CD14-positive monocyte (primary cell): Measurements from ENCODE around the gene TRIOBP. TPM values are rescaled to one million over a fixed set of nuclear protein-coding genes. Genes with fewer than 3 reads are reported as not detected.
A peak's percentile ranks its signal among the peaks of the same experiment; 100 is the strongest.

ENCODE experiments used
- DNase-seq, 3 donors: peaks; one replicate each; pipeline ENCODE4 v3.0.0-alpha.2; 2011 to 2022
- H2AFZ ChIP-seq: 2 replicates; pipeline ENCODE4 v1.6.0; 2012; ENCODE audit warnings: mild to moderate bottlenecking, low read depth, low read length, inconsistent platforms; ENCODE audit not compliant: insufficient read depth, poor library complexity, severe bottlenecking
- H3K27ac ChIP-seq, 2 donors: 1 replicate in 1 of 2; 2 replicates in 1 of 2; pipeline ENCODE4 v1.5.1; 2012 to 2013; ENCODE audit warnings: low read length in 2 of 2, control low read depth in 1 of 2, inconsistent platforms in 1 of 2, low read depth in 1 of 2, mild to moderate bottlenecking in 1 of 2
- H3K27me3 ChIP-seq, 2 donors: one replicate each; pipeline versions ENCODE4 v1.6.0 to v1.6.1; 2011 to 2013; ENCODE audit warnings: low read length in 2 of 2; ENCODE audit not compliant: control insufficient read depth in 2 of 2, insufficient read depth in 2 of 2
- H3K36me3 ChIP-seq, 2 donors: replicated peaks in 1 of 2; 1 replicate in 1 of 2; 2 replicates in 1 of 2; pipeline versions ENCODE4 v1.5.1 to v1.6.1; 2012 to 2013; ENCODE audit warnings: low read length in 2 of 2, control low read depth in 1 of 2, inconsistent platforms in 1 of 2, mild to moderate bottlenecking in 1 of 2; ENCODE audit not compliant: insufficient read depth in 2 of 2, control insufficient read depth in 1 of 2
- H3K4me1 ChIP-seq, 2 donors: 1 replicate in 1 of 2; 2 replicates in 1 of 2; pipeline versions ENCODE4 v1.5.1 to v1.6.1; 2012 to 2013; ENCODE audit warnings: low read length in 2 of 2, control low read depth in 1 of 2, inconsistent platforms in 1 of 2, mild to moderate bottlenecking in 1 of 2, moderate library complexity in 1 of 2; ENCODE audit not compliant: insufficient read depth in 2 of 2, control insufficient read depth in 1 of 2
- H3K4me2 ChIP-seq: replicated peaks from 2 replicates; pipeline ENCODE3; 2012; ENCODE audit warnings: low read length, moderate library complexity, mild to moderate bottlenecking; ENCODE audit not compliant: poor library complexity, severe bottlenecking; ENCODE audit errors: extremely low read depth
- H3K4me3 ChIP-seq, 3 experiments: fragments of 200-600 bp in 1 of 3; sonication (generic) in 1 of 3; replicated peaks in 1 of 3; 1 replicate in 2 of 3; 2 replicates in 1 of 3; pipeline ENCODE4 v1.5.1; 2011 to 2013; ENCODE audit warnings: low read length in 3 of 3, mild to moderate bottlenecking in 3 of 3, control low read depth in 2 of 3, low read depth in 2 of 3, inconsistent platforms in 1 of 3, moderate library complexity in 1 of 3
- H3K79me2 ChIP-seq: 2 replicates; pipeline ENCODE4 v1.6.0; 2012; ENCODE audit warnings: mild to moderate bottlenecking, control low read depth, inconsistent platforms, low read length, moderate library complexity; ENCODE audit not compliant: insufficient read depth
- H3K9ac ChIP-seq: 2 replicates; pipeline ENCODE4 v1.6.0; 2017; ENCODE audit warnings: low read length, mild to moderate bottlenecking; ENCODE audit not compliant: insufficient read depth, poor library complexity, severe bottlenecking
- H3K9me3 ChIP-seq, 2 donors: replicated peaks in 1 of 2; 1 replicate in 1 of 2; 2 replicates in 1 of 2; pipeline versions ENCODE4 v1.5.1 to v1.6.1; 2012 to 2013; ENCODE audit warnings: low read length in 2 of 2, control low read depth in 1 of 2; ENCODE audit not compliant: control insufficient read depth in 1 of 2, insufficient read depth in 1 of 2
- H4K20me1 ChIP-seq: 2 replicates; pipeline ENCODE4 v1.6.0; 2012; ENCODE audit warnings: mild to moderate bottlenecking, low read length, control low read depth, moderate library complexity; ENCODE audit not compliant: insufficient read depth
- H3K27ac Mint-ChIP-seq, 7 donors: one replicate each; pipeline ENCODE4 v1.8.0; 2020; ENCODE audit warnings: mild to moderate bottlenecking in 7 of 7, mixed read lengths in 7 of 7, moderate library complexity in 6 of 7, inconsistent platforms in 2 of 7
- H3K27me3 Mint-ChIP-seq, 3 donors: one replicate each; pipeline ENCODE4 v1.8.0; 2021 to 2022; ENCODE audit warnings: low read depth in 3 of 3, mild to moderate bottlenecking in 3 of 3, mixed read lengths in 3 of 3, moderate library complexity in 3 of 3, inconsistent platforms in 1 of 3
- H3K36me3 Mint-ChIP-seq, 2 donors: one replicate each; pipeline ENCODE4 v1.8.0; 2020; ENCODE audit warnings: mixed read lengths in 2 of 2, inconsistent platforms in 1 of 2, mild to moderate bottlenecking in 1 of 2
- H3K4me1 Mint-ChIP-seq: one replicate; pipeline ENCODE4 v1.8.0; 2020; ENCODE audit warnings: mild to moderate bottlenecking, mixed read lengths
- H3K4me3 Mint-ChIP-seq, 2 donors: one replicate each; pipeline ENCODE4 v1.8.0; 2020; ENCODE audit warnings: mild to moderate bottlenecking in 2 of 2, mixed read lengths in 2 of 2, moderate library complexity in 1 of 2
- H3K9me3 Mint-ChIP-seq, 7 donors: one replicate each; pipeline ENCODE4 v1.8.0; 2020 to 2022; ENCODE audit warnings: mixed read lengths in 7 of 7, mild to moderate bottlenecking in 6 of 7, moderate library complexity in 6 of 7, inconsistent platforms in 2 of 7
- CTCF ChIP-seq: fragments of 200-600 bp; IDR thresholded peaks from one replicate; pipeline ENCODE4 v1.8.0; 2022; ENCODE audit warnings: antibody characterized with exemption, mild to moderate bottlenecking
- WGBS: methylation state at CpG from one replicate; pipeline ENCODE4 v1.1.5; 2013; ENCODE audit warnings: missing lambda C conversion rate; ENCODE audit not compliant: insufficient coverage; 5-methylcytosine and 5-hydroxymethylcytosine counted together
- intact Hi-C, 2 donors: fragments of 100-400 bp; cut with micrococcal nuclease; formaldehyde crosslinking; loops; one replicate each; pipeline versions ENCODE4 v1.15.0 to v1.15.1; 2023
- polyA plus RNA-seq, 3 donors: library from polyadenylated mRNA; depleted of rRNA in 1 of 3; unstranded in 2 of 3; stranded (reverse) in 1 of 3; fragments of 300-500 nt in 2 of 3; fragments of >200 nt in 1 of 3; fragmentation: Illumina TruSeq in 2 of 3; gene quantifications; 1 replicate in 2 of 3; 2 replicates in 1 of 3; pipeline ENCODE4 v1.2.3, GENCODE V29; 2012 to 2021

TRIOBP gene
- polyA plus RNA-seq, 3 donors, result 43.0 to 46.6 (median 44.7) TPM

- peaks cover 60 to 71% (median 62%) of the 10 kb centered on the region in 3 donors for H3K27me3 Mint-ChIP-seq
- peaks cover 8 to 16% of the 10 kb centered on the region in 2 donors for H3K36me3 Mint-ChIP-seq
- peaks cover 0 to 5% of the 10 kb centered on the region in 2 donors for H3K9me3 ChIP-seq
- no peak overlapping the region for H3K27ac ChIP-seq
- peaks cover 13% of the 10 kb centered on the region for H4K20me1 ChIP-seq
- TF ChIP-seq CTCF, result no peak
- no peaks in the 10 kb centered on the region for H3K36me3 ChIP-seq
- H3K27me3 ChIP-seq, result peaks cover 25 to 59% of the 10 kb centered on the region in 2 donors
- H3K4me1 Mint-ChIP-seq, result peaks cover 50% of the 10 kb centered on the region
- H3K9ac ChIP-seq, result peak overlapping the region; percentile 48
- H3K4me1 ChIP-seq, result peaks cover 57 to 64% of the 10 kb centered on the region in 2 donors
- H3K4me3 Mint-ChIP-seq, result peak overlapping the region; percentile 75 to 88
- peaks cover 0 to 17% (median 7%) of the 10 kb centered on the region in 7 donors for H3K9me3 Mint-ChIP-seq
- peak overlapping the region; percentile 91 for H3K4me2 ChIP-seq
- 25% methylated on average over 13 of the region's 16 CpGs for WGBS
- H3K27ac Mint-ChIP-seq, result peak overlapping the region in 1 of 7 donors; percentile 50
- intact Hi-C loops, result loop anchor here in 1 of 2 donors (10.0 kb wide), 1 partner anchor 118 kb away; the partner anchor contains the start of gene NOL12
- DNase-seq, result no peak
- peaks cover 11% of the 10 kb centered on the region for H3K79me2 ChIP-seq
- H2AFZ ChIP-seq, result peak overlapping the region; percentile 91
- H3K4me3 ChIP-seq, result peak overlapping the region in 2 of 3 experiments; percentile 68 to 79
These were observed 106.4 kb downstream of the TRIOBP start for GRCh38 chr22:37803195-37803638.

GRCh38 chr22:37803639-37804351 lies 106.9 kb downstream of the TRIOBP start:
- DNase-seq, result no peak
- Mint-ChIP-seq H3K9me3 (peaks cover 0 to 17% (median 7%) of the 10 kb centered on the region in 7 donors), H3K27ac (peak overlapping the region in 1 of 7 donors; percentile 70), H3K4me1 (peaks cover 54% of the 10 kb centered on the region), H3K4me3 (peak overlapping the region; percentile 60 to 88), H3K36me3 (peaks cover 8 to 16% of the 10 kb centered on the region in 2 donors), H3K27me3 (peaks cover 63 to 75% (median 68%) of the 10 kb centered on the region in 3 donors)
- Histone ChIP-seq H3K79me2 (peaks cover 11% of the 10 kb centered on the region), H2AFZ (peak overlapping the region; percentile 92), H3K4me1 (peaks cover 60 to 70% of the 10 kb centered on the region in 2 donors), H3K9ac (no peak overlapping the region), H3K4me3 (peak overlapping the region in 1 of 3 experiments; percentile 79), H4K20me1 (peaks cover 13% of the 10 kb centered on the region), H3K36me3 (no peaks in the 10 kb centered on the region), H3K4me2 (peak overlapping the region; percentile 89), H3K27me3 (peaks cover 25 to 63% of the 10 kb centered on the region in 2 donors), H3K27ac (no peak overlapping the region), H3K9me3 (peaks cover 0 to 5% of the 10 kb centered on the region in 2 donors)
- 81% methylated on average over 27 of the region's 34 CpGs for WGBS
- intact Hi-C loops, result loop anchor here in 1 of 2 donors (10.0 kb wide), 1 partner anchor 119 kb away; the partner anchor contains the start of gene NOL12
- no peak for TF ChIP-seq CTCF
